H1 (cell line): ENCODE measurements around the gene ROBO2. TPM values are rescaled to one million over a fixed set of nuclear protein-coding genes. Genes with fewer than 3 reads are reported as not detected.

ENCODE experiments used
- CTCF ChIA-PET: fragments of 300-600 bp; sonication (Branson Sonifier 250); formaldehyde crosslinking; loops from one replicate; lab custom pipeline; 2021; ENCODE audit not compliant: partially characterized antibody; lab: Charles Lee
- POLR2A ChIA-PET: fragments of 300-600 bp; sonication (Branson Sonifier 250); formaldehyde crosslinking; loops from one replicate; lab custom pipeline; 2021; ENCODE audit warnings: inconsistent platforms; ENCODE audit not compliant: partially characterized antibody; lab: Charles Lee
- DNase-seq, 2 experiments: peaks; one replicate each; pipeline versions ENCODE4 v3.0.0 to v3.0.0-alpha.2; 2010 to 2022; ENCODE audit warnings: low spot score in 2 of 2, low read depth in 1 of 2, mixed read lengths in 1 of 2
- FAIRE-seq: peaks from 2 replicates; lab custom pipeline; 2011; peaks lifted over from hg19 to GRCh38; lab: Jason Lieb, UNC
- H2AFZ ChIP-seq: 2 replicates; pipeline ENCODE4 v1.8.1; 2012; ENCODE audit warnings: low read length, inconsistent platforms
- H2AK5ac ChIP-seq: 2 replicates; pipeline ENCODE4 v1.6.1; 2013; ENCODE audit warnings: low read depth, low read length
- H2BK120ac ChIP-seq: replicated peaks from 2 replicates; pipeline ENCODE3; 2013; ENCODE audit warnings: low read depth, low read length, inconsistent platforms
- H2BK12ac ChIP-seq: 2 replicates; pipeline ENCODE4 v1.6.1; 2013; ENCODE audit warnings: low read depth, low read length
- H2BK15ac ChIP-seq: 2 replicates; pipeline ENCODE4 v1.6.1; 2013; ENCODE audit warnings: low read length
- H2BK20ac ChIP-seq: 2 replicates; pipeline ENCODE4 v1.6.1; 2013; ENCODE audit warnings: low read length
- H2BK5ac ChIP-seq: 2 replicates; pipeline ENCODE4 v1.6.1; 2013; ENCODE audit warnings: low read depth, low read length
- H3K14ac ChIP-seq: 2 replicates; pipeline ENCODE4 v1.6.1; 2013; ENCODE audit warnings: inconsistent platforms; ENCODE audit not compliant: insufficient read length
- H3K18ac ChIP-seq: 2 replicates; pipeline ENCODE4 v1.6.1; 2013; ENCODE audit warnings: low read length; ENCODE audit errors: extremely low read depth
- H3K23ac ChIP-seq: 2 replicates; pipeline ENCODE4 v1.6.1; 2013; ENCODE audit warnings: inconsistent platforms; ENCODE audit not compliant: insufficient read length
- H3K23me2 ChIP-seq: 2 replicates; pipeline ENCODE4 v1.6.1; 2013; ENCODE audit warnings: low read depth, low read length
- H3K27ac ChIP-seq: 2 replicates; pipeline ENCODE4 v1.6.1; 2011; ENCODE audit warnings: low read depth, low read length, inconsistent platforms
- H3K27me3 ChIP-seq, 4 experiments: replicated peaks in 1 of 4; 1 replicate in 1 of 4; 2 replicates in 3 of 4; pipeline versions ENCODE4 v1.6.1 to v1.8.1; 2011 to 2013; ENCODE audit warnings: low read length in 3 of 4, mild to moderate bottlenecking in 3 of 4, inconsistent platforms in 2 of 4, mixed read lengths in 2 of 4, moderate library complexity in 1 of 4; ENCODE audit not compliant: control insufficient read depth in 3 of 4, insufficient read depth in 3 of 4; ENCODE audit errors: extremely low read depth in 1 of 4
- H3K36me3 ChIP-seq, 4 experiments: 2 replicates each; pipeline versions ENCODE4 v1.6.1 to v1.8.1; 2011 to 2013; ENCODE audit warnings: mild to moderate bottlenecking in 4 of 4, low read length in 3 of 4, moderate library complexity in 2 of 4, control low read depth in 1 of 4, inconsistent platforms in 1 of 4; ENCODE audit not compliant: insufficient read depth in 4 of 4, control insufficient read depth in 2 of 4
- H3K4ac ChIP-seq: replicated peaks from 2 replicates; pipeline ENCODE3; 2013; ENCODE audit warnings: low read length, low read depth, mixed read lengths, inconsistent platforms; ENCODE audit not compliant: insufficient read length
- H3K4me1 ChIP-seq, 4 experiments: replicated peaks in 1 of 4; 1 replicate in 1 of 4; 2 replicates in 3 of 4; pipeline versions ENCODE4 v1.6.1 to v1.8.1; 2011 to 2013; ENCODE audit warnings: low read length in 3 of 4, inconsistent platforms in 2 of 4, mixed read lengths in 1 of 4; ENCODE audit not compliant: insufficient read depth in 4 of 4, control insufficient read depth in 3 of 4
- H3K4me2 ChIP-seq, 2 experiments: 2 replicates each; pipeline versions ENCODE4 v1.6.1 to v1.8.1; 2011 to 2013; ENCODE audit warnings: low read depth in 2 of 2, low read length in 2 of 2, control low read depth in 1 of 2, inconsistent platforms in 1 of 2, mild to moderate bottlenecking in 1 of 2; ENCODE audit not compliant: insufficient read depth in 1 of 2
- H3K4me3 ChIP-seq, 4 experiments: fragments of 200-600, 300-600 bp in 1 of 4; sonication (generic), shearing (Covaris generic), sonication (Bioruptor Twin) in 1 of 4; 2 replicates each; pipeline versions ENCODE4 v1.5.1 to v1.8.1; 2011 to 2016; ENCODE audit warnings: low read length in 4 of 4, low read depth in 3 of 4, control low read depth in 2 of 4, inconsistent platforms in 2 of 4, mild to moderate bottlenecking in 2 of 4, mixed read lengths in 1 of 4, moderate library complexity in 1 of 4; ENCODE audit not compliant: insufficient read depth in 2 of 4; ENCODE audit errors: extremely low read depth in 1 of 4
- H3K56ac ChIP-seq: replicated peaks from 2 replicates; pipeline ENCODE3; 2013; ENCODE audit warnings: low read depth, mild to moderate bottlenecking, mixed read lengths, low read length, inconsistent platforms; ENCODE audit not compliant: insufficient read length
- H3K79me1 ChIP-seq: 2 replicates; pipeline ENCODE4 v1.6.1; 2013; ENCODE audit warnings: low read depth, low read length, control low read depth
- H3K79me2 ChIP-seq, 2 experiments: 2 replicates each; pipeline versions ENCODE4 v1.6.1 to v1.8.1; 2012 to 2013; ENCODE audit warnings: low read length in 2 of 2, mild to moderate bottlenecking in 2 of 2, inconsistent platforms in 1 of 2; ENCODE audit not compliant: insufficient read depth in 2 of 2, control insufficient read depth in 1 of 2
- H3K9ac ChIP-seq, 4 experiments: replicated peaks in 1 of 4; 1 replicate in 1 of 4; 2 replicates in 3 of 4; pipeline versions ENCODE4 v1.6.1 to v1.8.1; 2011 to 2013; ENCODE audit warnings: low read depth in 3 of 4, low read length in 3 of 4, control low read depth in 2 of 4, mild to moderate bottlenecking in 2 of 4, moderate library complexity in 2 of 4, inconsistent platforms in 1 of 4; ENCODE audit errors: extremely low read depth in 1 of 4
- H3K9me3 ChIP-seq, 2 experiments: 2 replicates each; pipeline versions ENCODE4 v1.6.1 to v1.8.1; 2012 to 2013; ENCODE audit warnings: mild to moderate bottlenecking in 2 of 2, moderate library complexity in 2 of 2, control low read depth in 1 of 2, inconsistent platforms in 1 of 2, low read depth in 1 of 2, low read length in 1 of 2, mixed read lengths in 1 of 2; ENCODE audit not compliant: insufficient read depth in 2 of 2
- H4K20me1 ChIP-seq, 2 experiments: replicated peaks in 1 of 2; 2 replicates each; pipeline versions ENCODE3 to v1.8.1; 2011 to 2013; ENCODE audit warnings: inconsistent platforms in 2 of 2, low read length in 2 of 2, mild to moderate bottlenecking in 1 of 2; ENCODE audit not compliant: insufficient read depth in 2 of 2, control insufficient read depth in 1 of 2
- H4K5ac ChIP-seq: 2 replicates; pipeline ENCODE4 v1.6.1; 2013; ENCODE audit warnings: low read length, low read depth, mixed read lengths, inconsistent platforms; ENCODE audit not compliant: insufficient read length
- H4K8ac ChIP-seq: 2 replicates; pipeline ENCODE4 v1.8.0; 2013; ENCODE audit warnings: mild to moderate bottlenecking, moderate library complexity, low read length, inconsistent platforms; ENCODE audit not compliant: insufficient read depth; ENCODE audit errors: extremely low read depth
- H4K91ac ChIP-seq: replicated peaks from 2 replicates; pipeline ENCODE3; 2013; ENCODE audit warnings: low read length, mixed read lengths, inconsistent platforms; ENCODE audit not compliant: insufficient read length
- ATF3 ChIP-seq: IDR thresholded peaks from 2 replicates; pipeline ENCODE4 v1.6.1; 2011; ENCODE audit warnings: low read depth, mild to moderate bottlenecking, low read length; ENCODE audit not compliant: insufficient read depth
- CBX8 ChIP-seq: fragments of 300-800, 300-1000 bp; sonication (generic); IDR thresholded peaks from 2 replicates; pipeline ENCODE4 v1.7.1; 2016; ENCODE audit warnings: low read depth, low read length, borderline replicate concordance
- CREB1 ChIP-seq: IDR thresholded peaks from 2 replicates; pipeline ENCODE4 v1.6.1; 2012; ENCODE audit warnings: inconsistent platforms
- EGR1 ChIP-seq: IDR thresholded peaks from 2 replicates; pipeline ENCODE4 v1.6.1; 2011; ENCODE audit warnings: low read depth, low read length, borderline replicate concordance
- JUN ChIP-seq: IDR thresholded peaks from 2 replicates; pipeline ENCODE4 v1.6.1; 2011; ENCODE audit warnings: low read depth, mild to moderate bottlenecking, improper control_type of control experiment, low read length
- SUZ12 ChIP-seq: fragments of 200-600 bp; sonication (generic); IDR thresholded peaks from 2 replicates; pipeline ENCODE4 v1.6.1; 2012; ENCODE audit warnings: mild to moderate bottlenecking, inconsistent platforms, low read length, moderate library complexity, mixed read lengths
- WGBS, 2 experiments: shearing (Covaris generic) in 1 of 2; methylation state at CpG; one replicate each; pipeline versions ENCODE4 v1.1.6 to v1.1.7; 2013 to 2015; ENCODE audit warnings: low lambda C conversion rate in 2 of 2, mixed read lengths in 2 of 2, inconsistent platforms in 1 of 2, low coverage in 1 of 2, missing lambda C conversion rate in 1 of 2; ENCODE audit not compliant: insufficient replicate concordance in 2 of 2, insufficient coverage in 1 of 2, insufficient read length in 1 of 2; ENCODE audit errors: extremely low coverage in 1 of 2, missing lambda C conversion rate in 1 of 2; 5-methylcytosine and 5-hydroxymethylcytosine counted together
- polyA plus RNA-seq, 7 experiments: library from polyadenylated mRNA; depleted of rRNA in 3 of 7; stranded (reverse) in 5 of 7; unstranded in 2 of 7; fragments of >200 nt in 5 of 7; fragments of 200-250 nt in 2 of 7; gene quantifications; 1 replicate in 5 of 7; 2 replicates in 1 of 7; 4 replicates in 1 of 7; pipeline versions ENCODE4 v1.2.1 to v1.2.3, GENCODE V29; 2011 to 2013; ENCODE audit warnings: missing spikeins in 2 of 7, mixed read lengths in 2 of 7
- total RNA-seq: library from RNA; stranded (reverse); fragmentation: NEBNext Ultra II Directional; extraction: Animal tissue kit (Norgen Biotek cat#: 25700); gene quantifications from 2 replicates; pipeline ENCODE4 v1.2.1, GENCODE V29; 2021

The ROBO2 gene
- total and polyA plus RNA-seq, 2 of the 8 experiments (the other 6 are each of a cell fraction or from before 2014, with no cell fraction given), result 1.5 to 2.9 TPM

DNA sequence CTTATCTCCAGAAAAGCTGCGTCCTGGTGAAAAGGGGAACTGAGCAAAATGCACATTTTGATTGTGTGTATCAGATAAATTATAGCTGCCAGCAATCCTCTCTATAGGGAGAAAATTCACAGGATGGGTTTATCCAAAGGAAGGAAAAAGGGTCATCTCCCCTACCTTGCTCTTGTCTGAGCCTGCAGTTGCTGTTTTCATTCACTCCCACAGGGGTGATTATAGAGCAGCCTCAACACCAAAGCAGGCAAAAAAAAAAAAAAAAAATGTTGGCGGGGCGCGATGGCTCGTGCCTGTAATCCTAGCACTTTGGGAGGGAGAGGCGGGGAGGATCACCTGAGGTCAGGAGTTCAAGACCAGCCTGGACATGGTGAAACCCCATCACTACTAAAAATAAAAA, 333.7 kb downstream of the ROBO2 start:
- no peak for TF ChIP-seq CBX8
- TF ChIP-seq EGR1, result no peak
- TF ChIP-seq CREB1, result no peak
- TF ChIP-seq JUN, result no peak
- no peak for TF ChIP-seq ATF3
- no peak for TF ChIP-seq SUZ12
- Histone ChIP-seq H3K9ac (no peak overlapping the region), H4K5ac (no peak overlapping the region), H3K27ac (no peak overlapping the region), H4K91ac (no peak overlapping the region), H2BK120ac (no peak overlapping the region), H2BK12ac (no peak overlapping the region), H3K4me3 (no peak overlapping the region), H3K18ac (no peak overlapping the region), H3K4me2 (no peak overlapping the region), H2BK5ac (no peak overlapping the region), H3K4ac (no peak overlapping the region), H3K79me2 (no peaks in the 10 kb centered on the region), H4K8ac (no peak overlapping the region), H3K56ac (no peak overlapping the region), H3K27me3 (no peaks in the 10 kb centered on the region), H3K36me3 (no peaks in the 10 kb centered on the region), H2AK5ac (no peak overlapping the region), H3K14ac (no peak overlapping the region), H3K23ac (no peak overlapping the region), H2AFZ (no peak overlapping the region), H3K23me2 (no peaks in the 10 kb centered on the region), H2BK20ac (no peak overlapping the region), H3K79me1 (no peaks in the 10 kb centered on the region), H2BK15ac (no peak overlapping the region), H3K9me3 (no peaks in the 10 kb centered on the region), H4K20me1 (no peaks in the 10 kb centered on the region), H3K4me1 (no peaks in the 10 kb centered on the region)
- CTCF ChIA-PET, result interaction anchor here (0.7 kb wide), 1 partner anchor 950 kb away, joined by 5 read pairs; no protein-coding TSS in a partner anchor
- FAIRE-seq (no peak), DNase-seq (no peak)
- POLR2A ChIA-PET, result no interaction called here
- 96% methylated on average over 1 of the region's 6 CpGs; no CpG with 5 or more reads in 1 of the 2 experiments for WGBS, 2 experiments
